K562 (cell line): ENCODE measurements around the gene FAF2.

Source experiments
- JUNB ChIP-seq: fragments of 450-650 bp; formaldehyde crosslinking; conservative IDR thresholded peaks from 2 replicates; pipeline ENCODE4 v1.4.0; 2020; ENCODE audit warnings: mild to moderate bottlenecking
- POLR2AphosphoS2 ChIP-seq: IDR thresholded peaks from 2 replicates; pipeline ENCODE4 v1.6.1; 2012; ENCODE audit warnings: low read length, improper control_type of control experiment
- RBM22 ChIP-seq: fragments of 200-400 bp; formaldehyde crosslinking; IDR thresholded peaks from 2 replicates; pipeline ENCODE4 v1.6.1; 2018; ENCODE audit warnings: low read length, low read depth; ENCODE audit not compliant: poor library complexity, severe bottlenecking
- RFX5 ChIP-seq: IDR thresholded peaks from 2 replicates; pipeline ENCODE4 v1.6.1; 2011; ENCODE audit warnings: low read depth, mild to moderate bottlenecking, improper control_type of control experiment, low read length
- TF ChIP-seq, protein P1 (sequence below), 3 experiments: IDR thresholded peaks in 2 of 3; conservative IDR thresholded peaks in 1 of 3; 2 replicates each; pipeline ENCODE4 v1.5.1; 2011 to 2012; ENCODE audit warnings: low read length in 3 of 3, mild to moderate bottlenecking in 3 of 3, control low read depth in 2 of 3, improper control_type of control experiment in 1 of 3, inconsistent platforms in 1 of 3, low read depth in 1 of 3, mixed read lengths in 1 of 3, moderate library complexity in 1 of 3; ENCODE audit not compliant: insufficient read depth in 2 of 3

DNA sequence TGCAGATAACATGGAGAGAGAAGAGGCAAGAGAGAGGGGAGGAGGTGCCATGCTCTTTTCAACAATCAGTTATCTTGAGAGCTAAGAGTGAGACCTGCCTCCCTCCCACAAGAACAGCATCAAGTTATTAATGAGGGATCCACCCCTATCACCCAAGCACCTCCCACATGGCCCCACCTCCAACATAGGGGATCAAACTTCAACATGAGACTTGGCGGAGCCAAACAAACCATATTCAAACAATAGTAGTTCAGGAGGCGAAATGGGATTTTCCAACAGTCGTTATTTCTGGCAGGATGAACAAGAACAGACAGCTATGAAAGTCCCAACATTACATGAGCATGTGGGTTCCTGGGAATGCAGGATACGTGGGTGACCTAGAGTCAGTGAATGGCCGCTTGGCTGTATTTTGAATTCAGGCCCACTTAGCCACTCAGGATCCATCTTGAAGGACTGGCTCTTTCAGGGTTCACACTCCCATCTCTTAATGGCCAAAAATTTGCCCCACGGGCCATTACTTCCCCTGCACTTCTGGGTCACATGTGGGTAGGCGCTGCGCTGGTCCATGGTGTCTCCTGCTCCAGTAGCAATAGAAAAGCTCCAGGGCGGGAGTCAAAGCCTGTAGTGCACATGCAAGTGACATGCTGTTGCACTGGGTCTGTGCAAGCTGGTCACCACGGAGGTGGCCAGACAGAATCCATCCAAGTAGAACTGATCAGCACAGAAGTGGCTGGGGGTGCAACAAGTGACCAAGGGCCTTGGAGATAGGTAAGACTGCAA, 7.1 kb upstream of the FAF2 start:
- no peak for TF ChIP-seq RBM22
- TF ChIP-seq POLR2AphosphoS2 = no peak
- TF ChIP-seq, protein P1, sequence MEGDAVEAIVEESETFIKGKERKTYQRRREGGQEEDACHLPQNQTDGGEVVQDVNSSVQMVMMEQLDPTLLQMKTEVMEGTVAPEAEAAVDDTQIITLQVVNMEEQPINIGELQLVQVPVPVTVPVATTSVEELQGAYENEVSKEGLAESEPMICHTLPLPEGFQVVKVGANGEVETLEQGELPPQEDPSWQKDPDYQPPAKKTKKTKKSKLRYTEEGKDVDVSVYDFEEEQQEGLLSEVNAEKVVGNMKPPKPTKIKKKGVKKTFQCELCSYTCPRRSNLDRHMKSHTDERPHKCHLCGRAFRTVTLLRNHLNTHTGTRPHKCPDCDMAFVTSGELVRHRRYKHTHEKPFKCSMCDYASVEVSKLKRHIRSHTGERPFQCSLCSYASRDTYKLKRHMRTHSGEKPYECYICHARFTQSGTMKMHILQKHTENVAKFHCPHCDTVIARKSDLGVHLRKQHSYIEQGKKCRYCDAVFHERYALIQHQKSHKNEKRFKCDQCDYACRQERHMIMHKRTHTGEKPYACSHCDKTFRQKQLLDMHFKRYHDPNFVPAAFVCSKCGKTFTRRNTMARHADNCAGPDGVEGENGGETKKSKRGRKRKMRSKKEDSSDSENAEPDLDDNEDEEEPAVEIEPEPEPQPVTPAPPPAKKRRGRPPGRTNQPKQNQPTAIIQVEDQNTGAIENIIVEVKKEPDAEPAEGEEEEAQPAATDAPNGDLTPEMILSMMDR (IDR thresholded peaks at IDR 0.05 in 2 of 3, conservative IDR thresholded peaks at IDR 0.05 in 1 of 3; ENCODE audit: insufficient read depth in 2 of 3, low read depth in 1 of 3, low read length in 3 of 3) = no peak
- no peak for TF ChIP-seq RFX5
- no peak for TF ChIP-seq JUNB (CRISPR knock-in tag)
